B cell (primary cell): Measurements from ENCODE around the gene MPHOSPH6. TPM values are rescaled to one million over a fixed set of nuclear protein-coding genes. Genes with fewer than 3 reads are reported as not detected.

Experiments used
- ATAC-seq: fragments of 200-7000 bp; cut with Tn5 transposase; one replicate; pipeline ENCODE4 v1.10.0; 2021; ENCODE audit warnings: low read depth, mild to moderate bottlenecking, moderate number of reproducible peaks, moderate library complexity
- CTCF ChIA-PET: fragments of 350-600 bp; sonication (Branson Sonifier 250); formaldehyde crosslinking; loops from one replicate; lab custom pipeline; 2021; ENCODE audit warnings: antibody characterized with exemption, inconsistent platforms; lab: Charles Lee
- POLR2A ChIA-PET: fragments of 350-600 bp; sonication (Branson Sonifier 250); formaldehyde crosslinking; loops from one replicate; lab custom pipeline; 2021; ENCODE audit warnings: antibody characterized with exemption; lab: Charles Lee
- DNase-seq: peaks from one replicate; pipeline ENCODE4 v3.0.0; 2013
- H2AFZ ChIP-seq: 2 replicates; pipeline ENCODE4 v1.6.1; 2012; ENCODE audit warnings: mild to moderate bottlenecking, low read depth, low read length; ENCODE audit not compliant: insufficient read depth, poor library complexity, severe bottlenecking
- H3K27ac ChIP-seq, 2 donors: 1 replicate in 1 of 2; 2 replicates in 1 of 2; pipeline ENCODE4 v1.5.1; 2012 to 2013; ENCODE audit warnings: low read length in 2 of 2, mild to moderate bottlenecking in 2 of 2, moderate library complexity in 1 of 2
- H3K27me3 ChIP-seq, 4 experiments: fragments of 200-600 bp in 1 of 4; sonication (generic) in 1 of 4; replicated peaks in 1 of 4; 1 replicate in 2 of 4; 2 replicates in 2 of 4; pipeline versions ENCODE4 v1.6.1 to v1.7.0; 2013 to 2016; ENCODE audit warnings: low read length in 3 of 4, mild to moderate bottlenecking in 2 of 4, mixed read lengths in 1 of 4, moderate library complexity in 1 of 4; ENCODE audit not compliant: insufficient read depth in 4 of 4, control insufficient read depth in 3 of 4; ENCODE audit errors: control extremely low read depth in 1 of 4
- H3K36me3 ChIP-seq, 2 experiments: replicated peaks in 1 of 2; 1 replicate in 1 of 2; 2 replicates in 1 of 2; pipeline versions ENCODE4 v1.6.1 to v1.7.1; 2013; ENCODE audit warnings: low read length in 1 of 2; ENCODE audit not compliant: insufficient read depth in 2 of 2, control insufficient read depth in 1 of 2; ENCODE audit errors: control extremely low read depth in 1 of 2, extremely low read depth in 1 of 2
- H3K4me1 ChIP-seq, 2 donors: fragments of 200-600 bp in 1 of 2; sonication (generic) in 1 of 2; 1 replicate in 1 of 2; 2 replicates in 1 of 2; pipeline versions ENCODE4 v1.5.1 to v1.6.1; 2013 to 2017; ENCODE audit warnings: low read length in 2 of 2; ENCODE audit not compliant: control insufficient read depth in 2 of 2, insufficient read depth in 2 of 2
- H3K4me2 ChIP-seq: replicated peaks from 2 replicates; pipeline ENCODE3; 2012; ENCODE audit warnings: mild to moderate bottlenecking, low read depth, low read length; ENCODE audit not compliant: poor library complexity, severe bottlenecking
- H3K4me3 ChIP-seq, 5 experiments: fragments of 200-600 bp in 1 of 5; sonication (generic) in 1 of 5; 1 replicate in 3 of 5; 2 replicates in 2 of 5; pipeline versions ENCODE4 v1.5.1 to v1.7.0; 2011 to 2016; ENCODE audit warnings: low read length in 4 of 5, mild to moderate bottlenecking in 4 of 5, low read depth in 2 of 5, control low read depth in 1 of 5, moderate library complexity in 1 of 5; ENCODE audit not compliant: insufficient read depth in 1 of 5; ENCODE audit errors: control extremely low read depth in 1 of 5, extremely low read depth in 1 of 5
- H3K79me2 ChIP-seq: fragments of 200-600 bp; sonication (generic); one replicate; pipeline ENCODE4 v1.6.0; 2016; ENCODE audit warnings: low read length; ENCODE audit not compliant: control insufficient read depth, insufficient read depth
- H3K9ac ChIP-seq: fragments of 200-600 bp; sonication (generic); 2 replicates; pipeline ENCODE4 v1.6.1; 2017; ENCODE audit warnings: mild to moderate bottlenecking, low read length, moderate library complexity
- H3K9me3 ChIP-seq, 3 donors: one replicate each; pipeline versions ENCODE4 v1.6.1 to v1.7.1; 2013; ENCODE audit warnings: low read length in 2 of 3; ENCODE audit not compliant: control insufficient read depth in 2 of 3, insufficient read depth in 1 of 3; ENCODE audit errors: control extremely low read depth in 1 of 3
- H4K20me1 ChIP-seq: 2 replicates; pipeline ENCODE4 v1.6.0; 2012; ENCODE audit warnings: mild to moderate bottlenecking, low read length; ENCODE audit not compliant: insufficient read depth, control insufficient read depth, poor library complexity, severe bottlenecking
- H3K27ac Mint-ChIP-seq: one replicate; pipeline ENCODE4 v1.8.0; 2021; ENCODE audit warnings: mixed read lengths
- H3K27me3 Mint-ChIP-seq: one replicate; pipeline ENCODE4 v1.8.0; 2021; ENCODE audit warnings: mixed read lengths
- H3K4me1 Mint-ChIP-seq: one replicate; pipeline ENCODE4 v1.8.0; 2021; ENCODE audit warnings: mixed read lengths
- H3K4me3 Mint-ChIP-seq: one replicate; pipeline ENCODE4 v1.8.0; 2021; ENCODE audit warnings: mixed read lengths
- H3K9me3 Mint-ChIP-seq: one replicate; pipeline ENCODE4 v1.8.0; 2022; ENCODE audit warnings: mixed read lengths; ENCODE audit not compliant: insufficient read depth
- CTCF ChIP-seq: fragments of 200-600 bp; IDR thresholded peaks from one replicate; pipeline ENCODE4 v1.8.0; 2022; ENCODE audit warnings: antibody characterized with exemption, mild to moderate bottlenecking
- EZH2 ChIP-seq: IDR thresholded peaks from 2 replicates; pipeline ENCODE4 v1.6.1; 2012; ENCODE audit warnings: borderline replicate concordance, low read depth, mild to moderate bottlenecking, moderate library complexity, low read length; ENCODE audit not compliant: insufficient read depth, poor library complexity, severe bottlenecking
- WGBS: methylation state at CpG from one replicate; pipeline ENCODE4 v1.1.5; 2013; ENCODE audit warnings: missing lambda C conversion rate; ENCODE audit not compliant: insufficient coverage; 5-methylcytosine and 5-hydroxymethylcytosine counted together
- intact Hi-C: fragments of 100-400 bp; cut with micrococcal nuclease; formaldehyde crosslinking; loops from one replicate; pipeline ENCODE4 v1.10.0; 2022
- polyA plus RNA-seq: library from polyadenylated mRNA; depleted of rRNA; stranded (reverse); fragments of >200 nt; gene quantifications from 2 replicates; pipeline ENCODE4 v1.2.3, GENCODE V29; 2012
- total RNA-seq, 2 donors: library from RNA; stranded (reverse); fragments of 120-200 nt in 1 of 2; gene quantifications; 1 replicate in 1 of 2; 2 replicates in 1 of 2; pipeline versions ENCODE4 v1.2.3 to v1.2.4, GENCODE V29; 2013 to 2022

Gene MPHOSPH6
- total and polyA plus RNA-seq, 2 donors (not counting 1 experiment from before 2014, with no cell fraction given), result 4.6 to 20.4 TPM

GRCh38 chr16:82157534-82157812 is 12.6 kb downstream of the MPHOSPH6 start:
- no peak overlapping the region for H3K9ac ChIP-seq
- ATAC-seq (no peak), DNase-seq (no peak)
- no peaks in the 10 kb centered on the region for H4K20me1 ChIP-seq
- Mint-ChIP-seq H3K27me3 (no peaks in the 10 kb centered on the region), H3K4me1 (no peaks in the 10 kb centered on the region), H3K4me3 (no peak overlapping the region), H3K27ac (no peak overlapping the region), H3K9me3 (no peaks in the 10 kb centered on the region)
- H3K4me2 ChIP-seq, result no peak overlapping the region
- H3K79me2 ChIP-seq, result peaks cover 8% of the 10 kb centered on the region
- ChIA-PET CTCF (no interaction called here), POLR2A (no interaction called here)
- no peaks in the 10 kb centered on the region for H3K4me1 ChIP-seq
- peaks cover 0 to 2% (median 0%) of the 10 kb centered on the region in 3 donors for H3K9me3 ChIP-seq
- H3K27me3 ChIP-seq, result no peaks in the 10 kb centered on the region
- no peak overlapping the region for H3K4me3 ChIP-seq
- no peak for TF ChIP-seq CTCF
- TF ChIP-seq EZH2, result no peak
- intact Hi-C loops, result no loop called here
- 100% methylated on average over 1 of the region's 2 CpGs for WGBS
- no peak overlapping the region for H3K27ac ChIP-seq
- H2AFZ ChIP-seq, result no peak overlapping the region
- H3K36me3 ChIP-seq, result peaks cover 26 to 32% of the 10 kb centered on the region in 2 experiments

GRCh38 chr16:82156761-82157533 is 13.1 kb downstream of the MPHOSPH6 start:
- intact Hi-C loops, result no loop called here
- Mint-ChIP-seq H3K27ac (no peak overlapping the region), H3K27me3 (no peaks in the 10 kb centered on the region), H3K4me3 (no peak overlapping the region), H3K9me3 (no peaks in the 10 kb centered on the region), H3K4me1 (no peaks in the 10 kb centered on the region)
- no peaks in the 10 kb centered on the region for H3K4me1 ChIP-seq
- no peak for TF ChIP-seq CTCF
- no peak for TF ChIP-seq EZH2
- no peak for ATAC-seq
- no peak overlapping the region for H3K4me2 ChIP-seq
- ChIA-PET CTCF (no interaction called here), POLR2A (no interaction called here)
- peaks cover 0 to 2% (median 0%) of the 10 kb centered on the region in 3 donors for H3K9me3 ChIP-seq
- WGBS, result 100% methylated on average over 3 of the region's 14 CpGs
- H2AFZ ChIP-seq, result no peak overlapping the region
- no peak overlapping the region for H3K4me3 ChIP-seq
- peaks cover 8% of the 10 kb centered on the region for H3K79me2 ChIP-seq
- no peaks in the 10 kb centered on the region for H3K27me3 ChIP-seq
- no peaks in the 10 kb centered on the region for H4K20me1 ChIP-seq
- H3K36me3 ChIP-seq, result peaks cover 23 to 28% of the 10 kb centered on the region in 2 experiments
- no peak for DNase-seq
- no peak overlapping the region for H3K9ac ChIP-seq
- H3K27ac ChIP-seq, result no peak overlapping the region
